ENCODE measurements around the gene XRCC5. TPM values are rescaled to one million over a fixed set of nuclear protein-coding genes. Genes with fewer than 3 reads are reported as not detected.
A peak's percentile ranks its signal among the peaks of the same experiment; 100 is the strongest.

XRCC5 gene
- total and polyA plus RNA-seq, 2 of the 8 experiments (the other 6 are each of a cell fraction or from before 2014, with no cell fraction given), result 308 to 644 TPM

DNA sequence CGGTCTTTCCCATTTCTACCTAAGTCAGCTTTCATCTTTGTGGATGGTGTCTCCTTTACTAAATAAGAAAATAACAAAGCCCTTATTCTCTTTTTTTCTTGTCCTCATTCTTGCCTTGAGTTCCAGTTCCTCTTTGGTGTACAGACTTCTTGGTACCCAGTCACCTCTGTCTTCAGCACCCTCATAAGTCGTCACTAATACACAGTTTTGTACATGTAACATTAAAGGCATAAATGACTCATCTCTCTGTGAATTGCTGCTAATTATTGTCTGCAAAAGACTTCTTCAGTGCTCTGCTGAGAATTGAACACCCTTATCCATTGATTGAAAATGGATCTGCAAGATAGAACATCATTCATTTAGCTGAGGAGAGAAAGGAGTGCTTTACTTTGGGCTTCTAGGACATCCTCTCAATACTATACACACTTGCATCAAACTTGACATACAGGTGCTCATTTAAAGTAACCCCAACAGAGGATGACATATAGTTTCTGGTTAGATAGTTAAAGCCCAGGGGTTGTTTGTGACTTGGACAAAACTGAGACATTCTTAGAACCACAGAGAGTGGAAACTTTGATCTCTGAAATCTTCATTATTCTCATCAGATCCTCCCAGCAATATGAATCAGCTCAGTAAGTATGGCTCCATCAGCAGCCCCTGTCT is 97.0 kb downstream of the XRCC5 start:
- peaks cover 2 to 7% of the 10 kb centered on the region in 2 experiments for H4K20me1 ChIP-seq (replicated peaks in 1 of 2; ENCODE audit: control insufficient read depth in 1 of 2, insufficient read depth in 2 of 2, low read length in 2 of 2)
- ChIA-PET POLR2A (ENCODE audit: partially characterized antibody) (interaction anchor here (1.0 to 2.5 kb wide), 2 partner anchors 9 to 10 kb away, joined by 3 to 8 read pairs; no protein-coding TSS in a partner anchor), CTCF (ENCODE audit: partially characterized antibody) (interaction anchor here (1.0 kb wide), 1 partner anchor 10 kb away, joined by 3 read pairs; no protein-coding TSS in a partner anchor)
- H3K4me1 ChIP-seq (replicated peaks in 1 of 4; ENCODE audit: control insufficient read depth in 3 of 4, insufficient read depth in 4 of 4, low read length in 3 of 4), result no peaks in the 10 kb centered on the region
- H3K23me2 ChIP-seq (ENCODE audit: low read depth, low read length), result no peaks in the 10 kb centered on the region
- H2BK12ac ChIP-seq (ENCODE audit: low read depth, low read length), result no peak overlapping the region
- no peaks in the 10 kb centered on the region for H3K79me2 ChIP-seq (ENCODE audit: control insufficient read depth in 1 of 2, insufficient read depth in 2 of 2, low read length in 2 of 2)
- no peak overlapping the region for H2BK20ac ChIP-seq (ENCODE audit: low read length)
- no peak for FAIRE-seq
- H3K56ac ChIP-seq (replicated peaks; ENCODE audit: insufficient read length, low read depth, low read length), result no peak overlapping the region
- TF ChIP-seq POLR2A (IDR thresholded peaks at IDR 0.05; ENCODE audit: control extremely low read depth in 1 of 2, low read depth in 2 of 2, low read length in 2 of 2), result peak in 1 of 2 experiments; percentile 27; a peak in 2 of 3 replicates
- TF ChIP-seq SP2 (IDR thresholded peaks at IDR 0.05; ENCODE audit: low read length), result no peak
- no peak for TF ChIP-seq HDAC6 (IDR thresholded peaks at IDR 0.05; ENCODE audit: low read depth, low read length)
- no peak overlapping the region for H3K23ac ChIP-seq (ENCODE audit: insufficient read length)
- H4K8ac ChIP-seq (ENCODE audit: extremely low read depth, insufficient read depth, low read length), result no peak overlapping the region
- no peak overlapping the region for H3K27ac ChIP-seq (ENCODE audit: low read depth, low read length)
- H3K27me3 ChIP-seq (replicated peaks in 1 of 4; ENCODE audit: control insufficient read depth in 3 of 4, extremely low read depth in 1 of 4, insufficient read depth in 3 of 4, low read length in 3 of 4), result peaks cover 0 to 2% (median 0%) of the 10 kb centered on the region in 4 experiments; a peak in 1 of 7 replicates
- no peak for DNase-seq (ENCODE audit: low read depth in 1 of 2, low spot score in 2 of 2)
- H3K9me3 ChIP-seq (ENCODE audit: insufficient read depth in 2 of 2, low read depth in 1 of 2, low read length in 1 of 2), result no peaks in the 10 kb centered on the region
- WGBS, 2 experiments (ENCODE audit: extremely low coverage in 1 of 2, insufficient coverage in 1 of 2, insufficient read length in 1 of 2, insufficient replicate concordance in 2 of 2, low coverage in 1 of 2, low lambda C conversion rate in 2 of 2, missing lambda C conversion rate in 1 of 2), result 81% methylated on average over 2 of the region's 2 CpGs; no CpG with 5 or more reads in 1 of the 2 experiments
- no peak overlapping the region for H3K14ac ChIP-seq (ENCODE audit: insufficient read length)
- no peak overlapping the region for H3K4me3 ChIP-seq (ENCODE audit: extremely low read depth in 1 of 4, insufficient read depth in 2 of 4, low read depth in 3 of 4, low read length in 4 of 4)
- no peak overlapping the region for H2BK120ac ChIP-seq (replicated peaks; ENCODE audit: low read depth, low read length)
- no peak overlapping the region for H3K18ac ChIP-seq (ENCODE audit: extremely low read depth, low read length)
- H3K79me1 ChIP-seq (ENCODE audit: low read depth, low read length), result no peaks in the 10 kb centered on the region; the same call in 1 of the 2 replicates
- no peak overlapping the region for H2AK5ac ChIP-seq (ENCODE audit: low read depth, low read length)
- no peak overlapping the region for H4K91ac ChIP-seq (replicated peaks; ENCODE audit: insufficient read length, low read length)
- no peak overlapping the region for H2BK15ac ChIP-seq (ENCODE audit: low read length)
- no peak overlapping the region for H2AFZ ChIP-seq (ENCODE audit: low read length)
- H2BK5ac ChIP-seq (ENCODE audit: low read depth, low read length), result no peak overlapping the region
- H3K4ac ChIP-seq (replicated peaks; ENCODE audit: insufficient read length, low read depth, low read length), result no peak overlapping the region
- H3K36me3 ChIP-seq (ENCODE audit: control insufficient read depth in 2 of 4, insufficient read depth in 4 of 4, low read length in 3 of 4), result peaks cover 32 to 74% (median 51%) of the 10 kb centered on the region in 4 experiments
- H3K4me2 ChIP-seq (ENCODE audit: insufficient read depth in 1 of 2, low read depth in 2 of 2, low read length in 2 of 2), result no peak overlapping the region
- H3K9ac ChIP-seq (replicated peaks in 1 of 4; ENCODE audit: extremely low read depth in 1 of 4, low read depth in 3 of 4, low read length in 3 of 4), result no peak overlapping the region
- H4K5ac ChIP-seq (ENCODE audit: insufficient read length, low read depth, low read length), result no peak overlapping the region

Data from H1 (cell line).